Daoy (cell line): ENCODE measurements around the gene GPATCH8. TPM values are rescaled to one million over a fixed set of nuclear protein-coding genes. Genes with fewer than 3 reads are reported as not detected.
"Not testable (repeated sequence)": the region's sequence is repeated elsewhere in the genome, so short reads cannot be mapped to it uniquely, and the experiment has no call there.

Source experiments
- DNase-seq: peaks from one replicate; pipeline ENCODE4 v3.0.0-alpha.2; 2015; ENCODE audit warnings: low read depth
- total RNA-seq: library from RNA; depleted of rRNA; stranded (reverse); fragments of >200 nt; shearing (Covaris generic); gene quantifications from 2 replicates; pipeline ENCODE4 v1.2.3, GENCODE V29; 2014

The GPATCH8 gene
- total RNA-seq, 1 experiment from 2014 or later = 7.7 TPM

DNA sequence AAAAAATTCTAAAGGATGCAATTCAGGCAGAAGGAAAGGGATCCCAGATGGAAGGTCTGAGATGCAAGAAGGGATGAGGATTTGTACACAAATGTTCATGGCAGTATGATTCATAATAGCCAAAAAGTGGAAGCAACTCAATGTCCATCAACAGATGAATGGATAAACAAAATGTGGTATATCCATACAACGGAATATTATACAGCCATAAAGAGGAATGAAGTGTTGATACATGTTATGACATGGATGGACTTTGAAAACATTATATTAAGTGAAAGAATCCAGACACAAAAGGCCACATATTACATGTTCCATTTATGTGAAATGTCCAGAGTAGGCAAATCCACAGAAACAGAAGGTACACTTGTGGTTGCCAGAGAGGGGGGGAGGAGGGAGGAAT lies 23.9 kb upstream of the GPATCH8 start:
- DNase-seq = no peak

DNA sequence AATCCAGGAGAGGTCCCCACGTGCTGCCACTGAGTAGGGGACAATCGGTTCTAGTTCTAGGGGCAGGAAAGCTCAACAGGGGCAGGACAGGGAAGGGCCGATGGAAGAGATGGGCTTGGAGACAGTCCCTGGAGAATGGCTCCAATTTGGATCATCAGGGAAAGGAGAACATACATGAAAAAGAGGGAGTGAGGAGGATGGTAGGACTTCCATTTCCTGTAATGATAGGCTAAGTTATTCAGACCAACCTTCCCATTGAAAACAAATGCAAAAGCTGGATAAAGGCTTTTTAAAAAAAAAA lies 20.4 kb upstream of the GPATCH8 start:
- no peak for DNase-seq

DNA sequence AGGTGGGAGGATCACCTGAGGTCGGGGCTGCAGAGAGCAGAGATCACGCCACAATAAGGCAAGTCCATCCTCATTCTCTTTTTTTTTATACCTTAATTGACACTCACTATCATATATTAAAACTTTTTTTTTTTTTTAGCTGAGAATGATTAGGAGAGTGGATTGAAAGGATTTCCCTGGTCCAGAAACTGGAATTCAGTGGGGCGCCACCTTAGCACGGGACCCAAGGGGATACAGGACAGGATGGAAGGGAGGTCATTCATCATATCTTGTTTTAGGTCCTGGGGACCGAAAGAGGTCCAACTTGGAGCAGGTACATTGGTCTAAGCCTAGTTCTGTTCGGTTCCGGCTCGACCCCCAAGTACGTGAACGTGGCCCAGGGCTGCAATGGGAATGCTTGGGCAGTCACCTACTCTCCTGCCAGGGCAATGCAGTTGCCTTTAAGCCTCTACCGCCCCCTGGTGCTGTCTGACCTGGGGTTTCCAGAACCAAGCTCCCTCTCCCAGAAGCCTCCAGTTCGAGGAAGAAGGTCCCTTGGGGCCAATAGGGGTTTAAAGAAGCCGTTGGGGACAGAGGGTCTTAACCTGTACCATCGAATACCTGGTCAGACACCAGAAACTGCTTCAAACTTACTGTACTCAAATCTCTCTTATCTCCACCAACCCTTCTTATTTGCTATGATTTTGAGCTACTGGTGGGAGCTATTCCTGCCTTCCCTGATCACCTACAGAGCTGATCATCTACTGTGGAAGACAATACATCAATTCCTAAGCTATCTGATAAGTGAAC lies 19.9 kb upstream of the GPATCH8 start:
- DNase-seq = peak; percentile 47

DNA sequence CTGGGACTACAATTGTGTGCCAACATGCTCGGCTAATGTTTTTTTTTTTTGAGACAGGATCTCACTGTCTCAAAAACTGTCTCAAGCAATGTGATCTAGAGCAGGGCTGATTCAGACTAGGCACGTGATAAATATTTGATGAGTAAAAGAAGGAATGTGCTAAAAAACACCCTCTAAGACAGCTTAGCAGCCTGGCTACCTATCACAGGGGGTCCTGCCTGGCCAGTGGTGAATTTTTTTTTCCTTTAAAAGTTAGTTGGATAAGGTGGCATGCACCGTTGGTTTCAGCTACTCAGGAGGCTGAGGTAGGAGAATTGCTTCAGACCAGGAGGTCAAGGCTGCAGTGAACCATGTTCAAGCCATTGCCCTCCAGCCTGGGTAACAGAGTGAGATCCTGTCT lies 14.8 kb upstream of the GPATCH8 start:
- DNase-seq = no peak

- DNase-seq = not testable (repeated sequence)
Measured at GRCh38 chr17:44511241-44512134, 8.3 kb upstream of the GPATCH8 start.

- DNase-seq = not testable (repeated sequence)
Measured at GRCh38 chr17:44506939-44507604, 3.9 kb upstream of the GPATCH8 start.

DNA sequence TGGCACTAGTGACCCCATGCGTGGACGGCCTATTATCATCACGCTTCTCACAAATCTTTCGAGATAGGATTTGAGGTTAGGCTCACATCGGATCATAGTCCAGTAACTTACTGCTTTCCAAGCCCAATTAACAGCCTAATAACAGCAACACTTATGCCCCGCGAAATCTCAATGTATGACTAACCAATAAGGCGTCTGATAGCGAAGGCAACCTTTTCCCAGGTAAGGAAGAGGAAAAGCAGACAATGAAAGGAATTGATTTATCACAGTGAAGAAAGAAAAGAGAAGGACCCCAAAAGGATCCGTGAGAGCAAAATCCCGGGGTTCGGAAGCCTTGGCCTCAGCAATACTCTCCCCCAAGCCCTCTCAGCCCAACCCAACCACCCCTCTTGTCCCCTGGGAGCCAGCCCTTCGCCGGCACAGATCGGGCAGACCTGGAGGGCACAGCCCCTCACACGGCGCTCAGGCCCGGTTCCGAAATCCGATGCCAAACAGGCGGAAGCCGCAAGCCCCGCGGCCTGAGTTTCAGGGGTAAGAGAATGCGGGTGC lies 534 bp downstream of the GPATCH8 start:
- peak; percentile 4 for DNase-seq

- DNase-seq = no peak
Measured at GRCh38 chr17:44501866-44502375, 1.3 kb downstream of the GPATCH8 start.

- no peak for DNase-seq
Measured at GRCh38 chr17:44499722-44500121, 3.5 kb downstream of the GPATCH8 start.

DNA sequence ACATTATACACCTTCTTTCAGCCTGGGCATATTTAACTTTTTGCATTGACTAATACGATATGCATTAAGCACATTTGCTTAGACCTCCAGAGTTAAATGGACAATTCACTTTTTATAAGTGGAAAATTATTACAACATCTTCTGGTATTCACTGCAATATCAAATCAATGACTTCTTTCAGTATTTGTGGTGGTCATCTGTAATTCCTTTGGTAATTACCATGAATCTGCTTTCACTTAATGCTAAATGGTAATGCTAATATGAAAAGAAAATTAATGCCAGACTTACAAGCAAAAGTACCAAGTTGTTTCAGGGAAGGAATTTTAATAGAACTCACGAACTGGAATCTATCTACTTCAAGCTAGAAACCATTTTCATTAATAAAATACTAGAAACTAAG lies 6.4 kb downstream of the GPATCH8 start:
- DNase-seq = no peak

GRCh38 chr17:44493339-44493738 lies 9.9 kb downstream of the GPATCH8 start:
- no peak for DNase-seq

DNA sequence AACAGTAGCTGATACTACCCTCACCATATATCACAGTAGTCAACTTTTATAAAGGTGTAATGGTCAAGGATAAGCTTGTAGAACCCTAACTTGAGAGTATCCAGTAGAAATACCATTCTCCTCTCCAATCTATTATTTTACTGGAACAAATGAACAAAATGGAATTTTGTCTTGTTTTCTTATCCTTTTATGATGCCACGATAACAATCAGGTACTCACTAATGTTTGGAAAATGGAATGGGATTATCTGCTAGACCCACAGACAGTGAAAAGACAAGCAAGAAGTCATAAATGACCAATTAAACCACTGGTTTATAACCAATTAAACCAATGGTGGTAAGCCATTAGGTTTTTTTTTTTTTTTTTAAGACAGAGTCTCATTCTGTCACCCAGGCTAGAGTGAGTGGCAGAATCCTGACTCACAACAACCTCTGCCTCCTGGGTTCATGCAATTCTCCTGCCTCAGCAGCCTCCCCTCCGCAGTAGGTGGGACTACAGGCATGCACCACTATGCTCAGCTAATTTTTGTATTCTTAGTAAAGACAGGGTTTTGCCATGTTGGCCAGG lies 10.4 kb downstream of the GPATCH8 start:
- no peak for DNase-seq

DNA sequence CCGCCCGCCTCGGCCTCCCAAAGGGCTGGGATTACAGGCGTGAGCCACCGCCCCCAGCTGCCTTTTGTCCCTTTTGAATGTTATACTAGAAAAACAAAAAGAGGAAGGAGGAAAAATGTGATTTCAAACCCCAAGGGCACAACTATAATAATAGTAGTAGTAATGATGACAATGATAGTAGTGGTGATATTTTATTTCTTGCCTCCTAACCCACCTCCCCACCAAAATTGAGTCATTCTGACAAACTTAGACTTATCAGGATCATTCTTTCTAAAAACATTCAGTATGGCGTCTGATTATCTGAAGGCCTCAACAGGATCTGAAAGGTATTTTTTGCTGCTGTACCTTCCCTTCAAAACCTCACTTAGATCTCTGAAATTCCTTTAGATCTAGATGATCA lies 13.6 kb downstream of the GPATCH8 start:
- DNase-seq = no peak

GRCh38 chr17:44487170-44487569 lies 16.0 kb downstream of the GPATCH8 start:
- DNase-seq = no peak

DNA sequence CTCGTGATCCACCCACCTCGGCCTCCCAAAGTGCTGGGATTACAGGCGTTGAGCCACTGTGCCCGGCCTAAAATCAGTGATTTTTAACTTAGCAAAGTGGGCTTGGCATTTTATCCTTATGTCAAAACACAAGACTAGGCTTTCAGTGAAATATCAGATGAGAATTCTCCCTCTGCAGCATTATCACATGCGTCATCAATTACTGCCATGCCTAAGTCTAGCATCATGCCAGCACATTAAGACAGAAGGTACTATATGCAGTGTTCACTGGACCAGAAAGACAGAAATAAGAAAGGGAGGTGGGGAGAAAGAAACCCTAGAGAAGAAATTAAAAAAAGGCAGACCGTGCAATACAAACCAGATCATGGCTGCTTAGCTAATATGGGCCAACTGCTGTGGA lies 29.8 kb downstream of the GPATCH8 start:
- no peak for DNase-seq

GRCh38 chr17:44469676-44470075 lies 33.5 kb downstream of the GPATCH8 start:
- DNase-seq = no peak

- DNase-seq = no peak
Measured at GRCh38 chr17:44467108-44467507, 36.1 kb downstream of the GPATCH8 start.

- DNase-seq = no peak
Measured at GRCh38 chr17:44466339-44466738, 36.9 kb downstream of the GPATCH8 start.

DNA sequence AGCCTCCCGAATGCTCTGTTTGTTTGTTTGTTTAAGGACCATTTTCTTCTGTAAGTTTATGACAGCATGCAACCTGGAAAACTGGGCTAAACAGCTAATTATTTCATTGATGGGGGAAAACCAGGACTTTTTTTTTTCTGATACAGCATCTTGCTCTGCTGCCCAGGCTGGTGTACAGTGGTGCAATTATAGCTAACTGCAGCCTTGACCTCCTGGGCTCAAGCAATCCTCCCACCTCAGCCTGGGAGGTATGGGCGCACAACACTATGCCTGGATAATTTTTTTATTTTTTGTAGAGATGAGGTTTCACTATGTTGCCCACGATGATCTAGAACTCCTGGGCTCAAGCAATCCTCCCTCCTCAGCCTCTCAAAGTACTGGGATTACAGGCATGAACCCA lies 37.3 kb downstream of the GPATCH8 start:
- no peak for DNase-seq

DNA sequence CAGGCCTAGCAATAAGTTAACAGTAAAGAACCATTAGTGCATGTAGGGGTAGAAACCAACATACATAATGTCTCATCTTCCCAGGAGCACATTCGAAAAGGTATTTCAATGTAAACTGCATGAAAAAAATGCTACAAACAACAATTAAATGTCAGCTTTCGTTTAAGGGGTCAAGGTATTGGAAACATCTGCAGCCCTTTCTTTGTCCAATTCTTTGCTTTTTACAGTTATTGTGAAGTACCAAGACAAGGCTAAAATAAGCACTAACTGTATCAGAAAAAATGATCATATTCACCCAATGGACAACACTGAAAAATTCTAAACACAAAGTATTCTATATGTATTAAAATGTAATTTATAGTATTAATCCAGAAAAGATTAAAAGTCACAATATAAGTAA lies 37.9 kb downstream of the GPATCH8 start:
- DNase-seq = no peak

GRCh38 chr17:44464037-44464436 lies 39.2 kb downstream of the GPATCH8 start:
- no peak for DNase-seq

- no peak for DNase-seq
Measured at GRCh38 chr17:44451832-44452231, 51.4 kb downstream of the GPATCH8 start.
